ENCODE results near the gene DAP.

DAP gene

GRCh38 chr5:10736808-10737207, 24.2 kb downstream of the DAP start:
- no peak overlapping the region for H3K4me3 ChIP-seq (ENCODE audit: low read depth, low read length)
- TF ChIP-seq, protein P1, sequence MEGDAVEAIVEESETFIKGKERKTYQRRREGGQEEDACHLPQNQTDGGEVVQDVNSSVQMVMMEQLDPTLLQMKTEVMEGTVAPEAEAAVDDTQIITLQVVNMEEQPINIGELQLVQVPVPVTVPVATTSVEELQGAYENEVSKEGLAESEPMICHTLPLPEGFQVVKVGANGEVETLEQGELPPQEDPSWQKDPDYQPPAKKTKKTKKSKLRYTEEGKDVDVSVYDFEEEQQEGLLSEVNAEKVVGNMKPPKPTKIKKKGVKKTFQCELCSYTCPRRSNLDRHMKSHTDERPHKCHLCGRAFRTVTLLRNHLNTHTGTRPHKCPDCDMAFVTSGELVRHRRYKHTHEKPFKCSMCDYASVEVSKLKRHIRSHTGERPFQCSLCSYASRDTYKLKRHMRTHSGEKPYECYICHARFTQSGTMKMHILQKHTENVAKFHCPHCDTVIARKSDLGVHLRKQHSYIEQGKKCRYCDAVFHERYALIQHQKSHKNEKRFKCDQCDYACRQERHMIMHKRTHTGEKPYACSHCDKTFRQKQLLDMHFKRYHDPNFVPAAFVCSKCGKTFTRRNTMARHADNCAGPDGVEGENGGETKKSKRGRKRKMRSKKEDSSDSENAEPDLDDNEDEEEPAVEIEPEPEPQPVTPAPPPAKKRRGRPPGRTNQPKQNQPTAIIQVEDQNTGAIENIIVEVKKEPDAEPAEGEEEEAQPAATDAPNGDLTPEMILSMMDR (IDR thresholded peaks at IDR 0.05; ENCODE audit: low read depth, low read length, missing control alignments), result no peak
- in situ Hi-C loops (cut with HindIII; ENCODE audit: low sequenced_read_pairs), result no loop called here
- no peak for DNase-seq (ENCODE audit: low read depth)

- TF ChIP-seq, protein P1 (IDR thresholded peaks at IDR 0.05; ENCODE audit: low read depth, low read length, missing control alignments), result no peak
- DNase-seq (ENCODE audit: low read depth), result no peak
- in situ Hi-C loops (cut with HindIII; ENCODE audit: low sequenced_read_pairs), result no loop called here
- H3K4me3 ChIP-seq (ENCODE audit: low read depth, low read length), result no peak overlapping the region
These were observed 24.7 kb downstream of the DAP start for GRCh38 chr5:10736354-10736753.

DNA sequence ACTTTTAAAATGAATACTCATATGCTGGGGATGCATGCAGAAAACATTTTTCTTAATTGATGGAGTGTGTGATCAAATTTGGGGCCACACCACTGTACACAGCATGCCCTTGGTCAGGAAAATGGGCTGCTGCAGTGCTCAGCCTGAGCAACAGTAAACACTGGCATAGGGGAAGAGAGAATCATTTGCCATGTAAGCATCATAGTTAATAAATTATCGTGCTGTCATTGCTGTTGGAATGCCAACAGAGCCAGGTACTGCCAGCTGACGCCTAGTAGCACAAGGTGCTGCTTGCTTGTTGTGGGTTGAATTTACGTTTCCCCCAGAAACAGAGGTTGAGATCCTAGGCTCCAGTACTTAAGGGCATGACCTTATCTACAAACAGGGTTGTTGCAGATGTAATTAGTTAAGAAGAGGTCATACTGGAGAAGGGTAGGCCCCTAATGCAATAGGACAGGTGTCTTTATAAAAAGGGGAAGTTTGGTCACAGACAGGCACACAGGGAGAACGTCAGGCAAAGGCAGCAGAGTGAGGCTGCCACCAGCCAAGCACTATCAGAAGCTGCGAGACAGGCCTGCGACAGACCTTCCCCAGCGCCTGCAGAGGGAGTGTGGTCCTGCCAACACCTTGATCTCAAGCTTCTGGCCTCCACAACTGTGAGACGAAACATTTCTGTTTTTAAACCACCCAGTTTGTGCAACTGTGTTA, 25.3 kb downstream of the DAP start:
- in situ Hi-C loops (cut with HindIII; ENCODE audit: low sequenced_read_pairs), result no loop called here

GRCh38 chr5:10734832-10735523, 26.1 kb downstream of the DAP start:
- DNase-seq (ENCODE audit: low read depth), result no peak
- no peak overlapping the region for H3K4me3 ChIP-seq (ENCODE audit: low read depth, low read length)
- in situ Hi-C loops (cut with HindIII; ENCODE audit: low sequenced_read_pairs), result no loop called here
- TF ChIP-seq, protein P1 (IDR thresholded peaks at IDR 0.05; ENCODE audit: low read depth, low read length, missing control alignments), result no peak

More for the DNA sequence above, 25.3 kb downstream of the DAP start:
- no peak for DNase-seq (ENCODE audit: low read depth)
- no peak overlapping the region for H3K4me3 ChIP-seq (ENCODE audit: low read depth, low read length)
- TF ChIP-seq, protein P1 (IDR thresholded peaks at IDR 0.05; ENCODE audit: low read depth, low read length, missing control alignments), result no peak

- DNase-seq (ENCODE audit: low read depth), result no peak
- H3K4me3 ChIP-seq (ENCODE audit: low read depth, low read length), result no peak overlapping the region
- in situ Hi-C loops (cut with HindIII; ENCODE audit: low sequenced_read_pairs), result no loop called here
- TF ChIP-seq, protein P1 (IDR thresholded peaks at IDR 0.05; ENCODE audit: low read depth, low read length, missing control alignments), result no peak
These were observed 26.9 kb downstream of the DAP start for GRCh38 chr5:10734037-10734709.

- no peak overlapping the region for H3K4me3 ChIP-seq (ENCODE audit: low read depth, low read length)
- no peak for DNase-seq (ENCODE audit: low read depth)
- in situ Hi-C loops (cut with HindIII; ENCODE audit: low sequenced_read_pairs), result no loop called here
- TF ChIP-seq, protein P1 (IDR thresholded peaks at IDR 0.05; ENCODE audit: low read depth, low read length, missing control alignments), result no peak
These were observed 27.6 kb downstream of the DAP start for GRCh38 chr5:10733426-10733825.
